ENCODE results near the gene TYK2. TPM values are rescaled to one million over a fixed set of nuclear protein-coding genes. Genes with fewer than 3 reads are reported as not detected.

TYK2 gene
- total and polyA plus RNA-seq, 2 of the 13 experiments (the other 11 are each of a cell fraction or from before 2014, with no cell fraction given) = 38.8 to 60.1 TPM

DNA sequence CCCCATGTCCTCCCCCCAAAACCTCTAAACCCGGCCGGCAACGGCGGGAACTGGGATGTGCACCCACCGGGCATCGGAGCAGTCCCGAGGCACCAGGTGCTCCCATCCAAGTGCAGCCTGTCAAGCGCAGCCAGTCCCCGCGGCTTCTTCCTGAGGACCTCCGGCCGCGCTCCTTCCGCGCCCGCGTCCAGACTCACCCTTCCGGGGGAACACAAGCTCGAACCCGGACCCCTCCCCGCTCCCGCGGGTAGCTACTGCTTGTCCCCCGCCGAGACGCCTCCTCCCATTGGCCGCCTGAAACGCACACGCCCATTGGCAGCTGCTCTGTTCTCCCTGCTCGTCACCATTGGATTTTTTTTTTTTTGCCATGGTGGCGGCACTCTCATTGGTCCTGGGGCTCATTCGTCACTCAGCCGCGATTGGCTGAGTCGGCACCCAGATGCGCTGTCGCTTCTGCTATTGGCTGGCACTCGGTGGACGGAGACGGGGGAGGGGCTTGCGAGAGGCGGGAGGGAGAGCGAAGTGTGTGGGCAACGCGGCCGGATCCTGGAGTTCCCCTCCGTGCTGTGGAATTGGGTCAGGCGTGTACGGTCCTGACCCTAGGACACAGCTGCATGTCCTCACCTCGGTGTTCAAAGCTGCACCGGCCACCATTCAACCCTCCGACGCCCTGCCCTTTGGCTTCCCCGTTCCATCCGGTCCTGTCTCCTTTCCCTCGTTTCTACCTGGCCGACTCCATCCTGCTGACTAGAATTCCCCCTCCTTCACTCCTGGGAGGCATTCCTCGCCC is at the start of gene TYK2 (continued):
- TF ChIP-seq, protein P1, sequence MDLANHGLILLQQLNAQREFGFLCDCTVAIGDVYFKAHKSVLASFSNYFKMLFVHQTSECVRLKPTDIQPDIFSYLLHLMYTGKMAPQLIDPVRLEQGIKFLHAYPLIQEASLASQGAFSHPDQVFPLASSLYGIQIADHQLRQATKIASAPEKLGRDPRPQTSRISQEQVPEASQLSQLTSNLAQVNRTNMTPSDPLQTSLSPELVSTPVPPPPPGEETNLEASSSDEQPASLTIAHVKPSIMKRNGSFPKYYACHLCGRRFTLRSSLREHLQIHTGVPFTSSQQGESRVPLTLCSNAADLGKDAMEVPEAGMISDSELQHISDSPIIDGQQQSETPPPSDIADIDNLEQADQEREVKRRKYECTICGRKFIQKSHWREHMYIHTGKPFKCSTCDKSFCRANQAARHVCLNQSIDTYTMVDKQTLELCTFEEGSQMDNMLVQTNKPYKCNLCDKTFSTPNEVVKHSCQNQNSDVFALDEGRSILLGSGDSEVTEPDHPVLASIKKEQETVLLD (CRISPR knock-in tag; IDR thresholded peaks at IDR 0.05; ENCODE audit: low read depth) = 0 out of 2 replicates have a peak, but pooled peaks have one; percentile 36
- TF ChIP-seq ZNF230 (CRISPR knock-in tag; IDR thresholded peaks at IDR 0.05) (peak; percentile 46; the same call in 1 of the 2 replicates), ZNF496 (CRISPR knock-in tag; IDR thresholded peaks at IDR 0.05; ENCODE audit: insufficient replicate concordance) (no peak), ERF (CRISPR knock-in tag; IDR thresholded peaks at IDR 0.05) (peak; percentile 33; the same call in 1 of the 2 replicates), ISL2 (CRISPR knock-in tag; IDR thresholded peaks at IDR 0.05) (peak; percentile 54; the same call in 1 of the 2 replicates), HOXA3 (CRISPR knock-in tag; IDR thresholded peaks at IDR 0.05) (peak; percentile 46; the same call in 1 of the 2 replicates), HMG20A (CRISPR knock-in tag; IDR thresholded peaks at IDR 0.05; ENCODE audit: borderline replicate concordance) (no peak), ISX (CRISPR knock-in tag; conservative IDR thresholded peaks at IDR 0.05) (no peak), ZNF292 (CRISPR knock-in tag; IDR thresholded peaks at IDR 0.05; ENCODE audit: borderline replicate concordance, low read depth) (no peak), RXRA (CRISPR knock-in tag; IDR thresholded peaks at IDR 0.05) (peak; percentile 45), AKAP8 (CRISPR knock-in tag; IDR thresholded peaks at IDR 0.05) (no peak), RFX5 (IDR thresholded peaks at IDR 0.05; ENCODE audit: low read depth, low read length) (peak; percentile 93)
- TF ChIP-seq, protein P2, sequence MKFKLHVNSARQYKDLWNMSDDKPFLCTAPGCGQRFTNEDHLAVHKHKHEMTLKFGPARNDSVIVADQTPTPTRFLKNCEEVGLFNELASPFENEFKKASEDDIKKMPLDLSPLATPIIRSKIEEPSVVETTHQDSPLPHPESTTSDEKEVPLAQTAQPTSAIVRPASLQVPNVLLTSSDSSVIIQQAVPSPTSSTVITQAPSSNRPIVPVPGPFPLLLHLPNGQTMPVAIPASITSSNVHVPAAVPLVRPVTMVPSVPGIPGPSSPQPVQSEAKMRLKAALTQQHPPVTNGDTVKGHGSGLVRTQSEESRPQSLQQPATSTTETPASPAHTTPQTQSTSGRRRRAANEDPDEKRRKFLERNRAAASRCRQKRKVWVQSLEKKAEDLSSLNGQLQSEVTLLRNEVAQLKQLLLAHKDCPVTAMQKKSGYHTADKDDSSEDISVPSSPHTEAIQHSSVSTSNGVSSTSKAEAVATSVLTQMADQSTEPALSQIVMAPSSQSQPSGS (CRISPR knock-in tag; IDR thresholded peaks at IDR 0.05) = no peak; the same call in 1 of the 2 replicates
- TF ChIP-seq, protein P3, sequence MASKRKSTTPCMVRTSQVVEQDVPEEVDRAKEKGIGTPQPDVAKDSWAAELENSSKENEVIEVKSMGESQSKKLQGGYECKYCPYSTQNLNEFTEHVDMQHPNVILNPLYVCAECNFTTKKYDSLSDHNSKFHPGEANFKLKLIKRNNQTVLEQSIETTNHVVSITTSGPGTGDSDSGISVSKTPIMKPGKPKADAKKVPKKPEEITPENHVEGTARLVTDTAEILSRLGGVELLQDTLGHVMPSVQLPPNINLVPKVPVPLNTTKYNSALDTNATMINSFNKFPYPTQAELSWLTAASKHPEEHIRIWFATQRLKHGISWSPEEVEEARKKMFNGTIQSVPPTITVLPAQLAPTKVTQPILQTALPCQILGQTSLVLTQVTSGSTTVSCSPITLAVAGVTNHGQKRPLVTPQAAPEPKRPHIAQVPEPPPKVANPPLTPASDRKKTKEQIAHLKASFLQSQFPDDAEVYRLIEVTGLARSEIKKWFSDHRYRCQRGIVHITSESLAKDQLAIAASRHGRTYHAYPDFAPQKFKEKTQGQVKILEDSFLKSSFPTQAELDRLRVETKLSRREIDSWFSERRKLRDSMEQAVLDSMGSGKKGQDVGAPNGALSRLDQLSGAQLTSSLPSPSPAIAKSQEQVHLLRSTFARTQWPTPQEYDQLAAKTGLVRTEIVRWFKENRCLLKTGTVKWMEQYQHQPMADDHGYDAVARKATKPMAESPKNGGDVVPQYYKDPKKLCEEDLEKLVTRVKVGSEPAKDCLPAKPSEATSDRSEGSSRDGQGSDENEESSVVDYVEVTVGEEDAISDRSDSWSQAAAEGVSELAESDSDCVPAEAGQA (IDR thresholded peaks at IDR 0.05; ENCODE audit: low read depth) = no peak
- TF ChIP-seq, protein P3 (CRISPR knock-in tag; IDR thresholded peaks at IDR 0.05; ENCODE audit: borderline replicate concordance) = no peak; the same call in 1 of the 2 replicates
- TF ChIP-seq, protein P4, sequence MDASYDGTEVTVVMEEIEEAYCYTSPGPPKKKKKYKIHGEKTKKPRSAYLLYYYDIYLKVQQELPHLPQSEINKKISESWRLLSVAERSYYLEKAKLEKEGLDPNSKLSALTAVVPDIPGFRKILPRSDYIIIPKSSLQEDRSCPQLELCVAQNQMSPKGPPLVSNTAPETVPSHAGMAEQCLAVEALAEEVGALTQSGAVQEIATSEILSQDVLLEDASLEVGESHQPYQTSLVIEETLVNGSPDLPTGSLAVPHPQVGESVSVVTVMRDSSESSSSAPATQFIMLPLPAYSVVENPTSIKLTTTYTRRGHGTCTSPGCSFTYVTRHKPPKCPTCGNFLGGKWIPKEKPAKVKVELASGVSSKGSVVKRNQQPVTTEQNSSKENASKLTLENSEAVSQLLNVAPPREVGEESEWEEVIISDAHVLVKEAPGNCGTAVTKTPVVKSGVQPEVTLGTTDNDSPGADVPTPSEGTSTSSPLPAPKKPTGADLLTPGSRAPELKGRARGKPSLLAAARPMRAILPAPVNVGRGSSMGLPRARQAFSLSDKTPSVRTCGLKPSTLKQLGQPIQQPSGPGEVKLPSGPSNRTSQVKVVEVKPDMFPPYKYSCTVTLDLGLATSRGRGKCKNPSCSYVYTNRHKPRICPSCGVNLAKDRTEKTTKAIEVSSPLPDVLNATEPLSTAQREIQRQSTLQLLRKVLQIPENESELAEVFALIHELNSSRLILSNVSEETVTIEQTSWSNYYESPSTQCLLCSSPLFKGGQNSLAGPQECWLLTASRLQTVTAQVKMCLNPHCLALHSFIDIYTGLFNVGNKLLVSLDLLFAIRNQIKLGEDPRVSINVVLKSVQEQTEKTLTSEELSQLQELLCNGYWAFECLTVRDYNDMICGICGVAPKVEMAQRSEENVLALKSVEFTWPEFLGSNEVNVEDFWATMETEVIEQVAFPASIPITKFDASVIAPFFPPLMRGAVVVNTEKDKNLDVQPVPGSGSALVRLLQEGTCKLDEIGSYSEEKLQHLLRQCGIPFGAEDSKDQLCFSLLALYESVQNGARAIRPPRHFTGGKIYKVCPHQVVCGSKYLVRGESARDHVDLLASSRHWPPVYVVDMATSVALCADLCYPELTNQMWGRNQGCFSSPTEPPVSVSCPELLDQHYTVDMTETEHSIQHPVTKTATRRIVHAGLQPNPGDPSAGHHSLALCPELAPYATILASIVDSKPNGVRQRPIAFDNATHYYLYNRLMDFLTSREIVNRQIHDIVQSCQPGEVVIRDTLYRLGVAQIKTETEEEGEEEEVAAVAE (CRISPR knock-in tag; IDR thresholded peaks at IDR 0.05; ENCODE audit: borderline replicate concordance) = peak; percentile 94; the same call in 1 of the 2 replicates
